Kasumi-1 (cell line): Measurements from ENCODE around the gene CACUL1.
"Not testable (repeated sequence)": the region's sequence is repeated elsewhere in the genome, so short reads cannot be mapped to it uniquely, and the experiment has no call there.

Experiments
- DNase-seq, 2 experiments: peaks; one replicate each; lab custom pipeline; 2025; lab: John Stamatoyannopoulos, UW

CACUL1 gene

DNA sequence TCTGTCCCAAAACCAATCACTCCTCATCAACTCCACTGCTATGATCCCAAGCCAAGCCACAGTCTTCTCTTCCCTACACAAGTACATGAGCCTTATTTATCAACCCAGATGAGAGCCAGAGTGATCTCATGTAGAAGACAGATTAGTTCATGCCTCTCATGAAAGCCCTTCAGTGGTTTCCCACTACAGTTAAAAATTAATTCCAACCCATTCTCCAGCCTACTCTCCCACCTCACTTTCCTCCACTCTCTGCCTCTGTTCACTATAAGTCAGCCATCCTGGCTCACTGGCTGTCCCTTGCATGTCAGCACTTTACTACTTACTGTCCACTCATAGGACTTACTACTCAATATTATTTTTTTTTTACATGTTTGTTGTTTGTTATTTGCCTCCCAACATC is 67.3 kb downstream of the CACUL1 start:
- DNase-seq = no peak

GRCh38 chr10:118682533-118682932 is 72.2 kb downstream of the CACUL1 start:
- no peak for DNase-seq

- DNase-seq = no peak
These were observed 74.6 kb downstream of the CACUL1 start for GRCh38 chr10:118680197-118680596.

DNA sequence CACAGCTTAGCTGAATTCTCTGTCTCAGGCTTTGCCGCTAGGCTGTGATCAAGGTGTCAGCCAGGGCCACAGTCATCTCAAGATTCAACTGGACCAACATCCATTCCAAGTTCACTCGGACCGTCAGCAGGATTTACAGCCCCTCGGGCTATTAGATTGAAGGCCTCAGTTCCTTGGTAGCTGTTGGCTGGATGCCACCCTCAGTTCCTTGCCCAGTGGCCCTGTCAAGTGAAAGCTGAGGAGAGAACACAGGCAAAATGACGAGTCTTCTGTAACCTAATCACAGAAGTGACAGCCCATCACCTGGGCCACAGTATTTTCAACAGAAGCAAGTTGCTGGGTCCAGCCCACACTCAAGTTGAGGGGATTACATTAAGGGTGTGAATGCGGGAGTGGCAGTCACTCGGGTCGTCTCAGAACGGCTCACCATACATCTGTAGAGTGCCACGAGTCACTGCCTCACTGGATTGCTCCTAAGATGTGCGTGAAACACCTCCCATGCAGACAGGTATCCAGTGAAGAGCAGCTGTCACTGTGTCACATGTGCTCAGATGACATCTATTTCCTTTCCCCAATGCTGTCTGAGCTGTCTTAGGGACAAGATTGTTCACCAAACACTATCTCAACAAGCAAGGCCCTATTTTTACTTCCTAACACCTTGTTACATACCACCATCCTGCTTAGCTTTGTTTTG is 80.4 kb downstream of the CACUL1 start:
- no peak for DNase-seq

GRCh38 chr10:118672766-118673715 is 81.7 kb downstream of the CACUL1 start:
- DNase-seq = no peak

DNA sequence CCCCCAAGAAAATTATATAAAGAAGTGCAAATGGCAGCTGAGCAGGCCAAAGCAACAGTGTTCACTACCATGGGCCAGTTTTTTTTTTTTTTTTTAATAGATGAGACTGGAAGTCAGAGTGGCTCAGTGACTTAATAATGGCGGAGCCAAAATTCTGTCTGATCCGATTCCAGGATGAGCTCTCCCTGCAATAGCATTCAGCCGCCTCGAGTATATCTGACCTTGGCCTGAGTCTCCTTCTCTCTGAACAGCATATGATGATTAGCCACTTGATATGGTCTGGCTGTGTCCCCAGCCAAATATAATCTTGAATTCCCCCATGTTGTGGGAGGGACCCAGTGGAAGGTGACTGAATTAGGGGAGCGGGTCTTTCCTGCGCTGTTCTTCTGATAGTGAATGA is 82.6 kb downstream of the CACUL1 start:
- DNase-seq = no peak

DNA sequence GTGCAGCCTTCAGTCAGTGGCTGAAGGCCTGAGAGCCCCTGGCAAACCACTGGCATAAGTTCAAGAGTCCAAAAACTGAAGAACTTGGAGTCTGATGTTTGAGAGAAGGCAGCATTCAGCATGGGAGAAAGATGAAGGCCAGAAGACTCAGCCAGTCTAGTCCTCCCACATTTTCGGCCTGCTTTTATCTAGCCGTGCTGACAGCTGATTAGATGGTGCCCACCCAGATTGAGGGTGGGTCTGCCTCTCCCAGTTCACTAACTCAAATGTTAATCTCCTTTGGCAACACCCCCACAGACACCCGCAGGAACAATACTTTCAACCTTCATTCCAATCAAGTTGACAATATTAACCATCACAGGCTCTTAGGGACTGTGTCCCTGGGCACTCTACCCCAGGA is 83.5 kb downstream of the CACUL1 start:
- not testable (repeated sequence) for DNase-seq

DNA sequence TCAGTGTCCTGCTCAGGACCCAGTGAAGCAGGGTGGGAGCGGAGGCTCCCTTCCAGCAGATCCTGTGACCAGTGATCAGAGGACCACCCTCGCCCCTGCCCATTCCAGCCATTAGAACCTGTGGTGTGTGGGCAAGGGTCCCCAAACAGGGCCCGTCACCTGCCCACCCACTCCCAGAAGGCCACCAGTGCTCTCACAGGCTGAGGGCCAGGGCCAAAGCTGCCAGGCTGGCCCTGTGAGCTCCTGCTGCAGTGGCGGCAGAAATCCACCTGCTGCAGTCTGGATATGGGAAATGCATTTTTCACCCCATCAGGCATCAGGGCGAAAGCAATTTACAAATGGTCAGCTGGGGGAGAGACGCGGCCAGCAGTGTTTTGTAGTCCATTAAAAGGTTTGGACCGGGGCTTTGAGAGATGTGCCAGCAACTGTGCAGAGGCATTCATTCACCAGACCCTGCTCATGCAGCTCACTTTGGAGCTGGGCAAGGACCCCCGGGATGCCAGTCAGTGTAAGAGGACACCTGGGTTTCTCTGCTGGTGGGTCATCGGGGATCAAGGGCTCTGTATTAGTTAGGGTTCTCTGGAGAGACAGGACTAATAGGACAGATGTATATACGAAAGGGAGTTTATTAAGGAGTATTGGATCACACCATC is 84.2 kb downstream of the CACUL1 start:
- DNase-seq = no peak

GRCh38 chr10:118669835-118670234 is 84.9 kb downstream of the CACUL1 start:
- DNase-seq = no peak

GRCh38 chr10:118669020-118669791 is 85.6 kb downstream of the CACUL1 start:
- peak; percentile 21 to 44 for DNase-seq

DNA sequence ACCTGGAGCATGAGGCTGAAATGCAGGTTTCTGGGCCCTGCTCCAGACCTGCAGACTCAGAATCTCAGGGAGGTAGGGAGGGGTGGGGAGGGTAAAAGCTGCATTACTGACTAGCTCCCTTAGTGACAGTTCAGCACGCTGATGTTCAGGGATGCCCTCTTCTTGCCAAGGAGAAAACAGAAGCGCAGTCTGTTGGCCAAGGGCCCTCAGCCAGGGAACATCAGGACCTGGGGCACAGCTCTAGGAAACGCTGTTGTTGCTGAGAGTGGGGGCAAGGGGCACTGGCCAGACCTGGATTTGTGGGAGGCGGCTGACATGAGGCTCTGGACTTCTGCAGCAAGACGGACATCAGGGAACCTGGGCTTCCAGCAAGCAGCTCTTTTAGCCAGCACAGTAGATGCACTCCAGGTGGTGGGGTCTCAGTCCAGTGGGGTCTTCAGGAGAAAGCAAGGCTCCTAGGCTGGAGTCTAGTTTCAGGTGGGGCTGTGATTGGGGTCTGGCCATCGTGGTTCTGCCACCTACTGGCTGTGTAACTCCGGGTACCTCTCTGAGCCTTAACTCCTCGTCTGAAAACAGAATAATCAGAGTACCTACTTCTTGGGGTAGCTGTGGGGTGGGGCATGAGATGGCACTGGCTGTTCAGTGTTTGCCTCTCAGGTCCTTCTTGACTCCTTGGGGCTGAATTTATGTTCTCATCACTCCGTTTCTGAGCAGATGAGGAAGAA is 86.4 kb downstream of the CACUL1 start:
- DNase-seq = no peak

GRCh38 chr10:118667732-118668131 is 87.0 kb downstream of the CACUL1 start:
- DNase-seq = no peak

GRCh38 chr10:118666350-118666749 is 88.4 kb downstream of the CACUL1 start:
- DNase-seq = no peak

GRCh38 chr10:118664321-118664720 is 90.4 kb downstream of the CACUL1 start:
- DNase-seq = no peak

GRCh38 chr10:118663176-118663575 is 91.6 kb downstream of the CACUL1 start:
- no peak for DNase-seq

GRCh38 chr10:118662228-118663035 is 92.3 kb downstream of the CACUL1 start:
- no peak for DNase-seq

GRCh38 chr10:118658762-118659161 is 96.0 kb downstream of the CACUL1 start:
- no peak for DNase-seq

- not testable (repeated sequence) for DNase-seq
These were observed 96.6 kb downstream of the CACUL1 start for GRCh38 chr10:118658168-118658567.

GRCh38 chr10:118645294-118645693 is 109.5 kb downstream of the CACUL1 start:
- not testable (repeated sequence) for DNase-seq

- DNase-seq = no peak
These were observed 112.5 kb downstream of the CACUL1 start for GRCh38 chr10:118642228-118642627.
